Fibroblast of skin of scalp (primary cell): ENCODE measurements around the gene PLXNA4.

ENCODE experiments used
- DNase-seq: peaks from one replicate; pipeline ENCODE4 v3.0.0-alpha.2; 2013

PLXNA4 gene

DNA sequence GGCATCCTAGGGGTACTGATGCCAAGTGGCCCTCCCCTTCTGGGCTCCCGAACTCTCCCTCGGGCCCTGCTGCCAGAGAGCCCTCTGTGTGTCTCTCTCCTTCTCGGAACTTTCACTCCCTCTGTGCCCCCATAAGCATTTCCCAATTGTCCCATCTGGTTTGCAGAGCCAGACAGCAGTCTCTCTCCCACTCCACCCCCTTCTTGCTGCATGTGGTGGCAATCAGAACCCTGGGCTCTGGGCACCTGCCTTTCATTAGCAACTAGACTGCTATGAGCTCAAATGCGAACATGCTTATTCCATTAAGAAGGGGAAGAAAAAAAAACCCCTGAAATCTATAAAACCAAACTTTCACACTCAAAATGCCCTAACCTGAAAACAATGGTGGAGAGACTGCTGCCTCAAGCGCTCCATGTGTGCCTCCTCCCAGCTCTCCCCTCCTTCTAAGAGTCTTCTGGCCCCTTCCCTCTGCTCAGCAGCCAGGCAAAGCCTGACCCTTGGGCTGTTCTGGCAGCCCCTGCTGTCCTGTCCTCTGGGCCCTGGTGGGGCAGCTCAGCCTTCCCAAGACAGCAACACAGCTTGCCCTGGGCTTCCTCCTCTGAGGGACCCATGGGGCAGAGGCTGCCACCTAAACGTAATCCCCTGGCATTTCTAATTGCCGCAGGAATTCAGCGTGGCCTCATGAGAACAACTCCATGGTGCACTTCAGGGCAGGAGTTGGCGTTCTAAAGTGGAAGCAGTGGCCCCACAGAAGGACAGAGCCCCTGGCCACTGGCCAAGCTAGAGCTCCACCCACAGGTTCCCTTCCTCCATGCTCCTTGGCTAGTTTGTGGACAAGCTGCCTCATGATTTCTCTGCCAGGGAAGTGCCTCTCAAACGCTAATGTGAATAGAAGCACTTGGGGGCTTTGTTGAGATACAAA lies 415.4 kb downstream of the PLXNA4 start:
- DNase-seq: peak; percentile 54

DNA sequence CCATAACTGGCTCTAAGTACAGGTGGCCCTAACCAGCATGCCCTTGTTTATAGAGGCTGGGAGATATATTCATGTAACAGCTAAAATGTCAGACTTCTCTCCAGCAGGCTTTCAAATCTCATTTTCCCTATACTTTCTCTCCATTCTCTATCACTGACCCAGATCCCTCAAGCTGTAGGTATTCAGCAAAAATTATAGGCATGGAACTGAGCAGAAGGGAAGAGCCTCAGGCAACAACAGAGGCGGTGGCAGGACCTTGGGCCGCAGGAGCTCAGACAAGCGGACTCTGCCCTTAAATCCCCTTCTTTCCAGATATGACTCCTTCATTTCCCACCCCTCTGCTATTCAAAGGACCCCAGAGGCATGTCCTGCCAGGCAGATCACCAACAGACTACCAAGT lies 417.4 kb downstream of the PLXNA4 start:
- DNase-seq: no peak

DNA sequence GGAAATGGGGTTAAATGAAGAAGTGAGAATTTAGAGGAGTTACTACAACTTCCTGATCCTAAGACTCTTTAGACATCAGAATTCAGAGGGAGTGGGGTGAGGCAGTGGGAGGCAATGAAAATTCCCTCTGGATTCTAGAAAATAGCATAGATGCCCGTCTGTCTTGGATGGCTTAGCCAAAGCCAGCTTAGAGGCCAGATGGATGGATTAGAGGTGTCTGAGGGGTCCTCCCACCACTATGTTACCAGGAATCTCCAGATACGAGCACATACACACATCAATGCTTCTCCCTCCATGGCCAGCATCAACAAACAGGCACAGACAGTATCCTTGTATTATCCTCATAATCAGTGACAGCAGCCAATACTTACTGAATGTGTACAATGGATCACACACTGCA lies 418.1 kb downstream of the PLXNA4 start:
- no peak for DNase-seq

DNA sequence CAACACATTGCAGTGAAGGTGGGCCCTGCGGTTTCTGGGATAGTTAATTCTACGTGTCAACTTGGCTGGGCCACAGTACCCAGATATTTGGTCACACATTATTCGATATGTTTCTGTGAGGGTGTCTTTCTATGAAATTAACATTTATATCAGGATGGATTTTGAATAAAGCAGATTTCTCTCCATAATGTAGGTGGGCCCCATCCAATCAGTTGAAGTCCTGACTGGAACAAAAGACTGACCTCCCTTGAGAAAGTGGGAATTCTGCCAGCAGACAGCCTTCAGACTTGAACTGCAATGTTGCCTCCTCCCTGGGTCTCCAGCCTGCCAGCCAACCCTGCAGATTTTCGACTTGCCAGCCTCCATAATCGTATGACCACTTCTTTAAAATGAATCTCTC lies 420.6 kb downstream of the PLXNA4 start:
- DNase-seq: no peak

DNA sequence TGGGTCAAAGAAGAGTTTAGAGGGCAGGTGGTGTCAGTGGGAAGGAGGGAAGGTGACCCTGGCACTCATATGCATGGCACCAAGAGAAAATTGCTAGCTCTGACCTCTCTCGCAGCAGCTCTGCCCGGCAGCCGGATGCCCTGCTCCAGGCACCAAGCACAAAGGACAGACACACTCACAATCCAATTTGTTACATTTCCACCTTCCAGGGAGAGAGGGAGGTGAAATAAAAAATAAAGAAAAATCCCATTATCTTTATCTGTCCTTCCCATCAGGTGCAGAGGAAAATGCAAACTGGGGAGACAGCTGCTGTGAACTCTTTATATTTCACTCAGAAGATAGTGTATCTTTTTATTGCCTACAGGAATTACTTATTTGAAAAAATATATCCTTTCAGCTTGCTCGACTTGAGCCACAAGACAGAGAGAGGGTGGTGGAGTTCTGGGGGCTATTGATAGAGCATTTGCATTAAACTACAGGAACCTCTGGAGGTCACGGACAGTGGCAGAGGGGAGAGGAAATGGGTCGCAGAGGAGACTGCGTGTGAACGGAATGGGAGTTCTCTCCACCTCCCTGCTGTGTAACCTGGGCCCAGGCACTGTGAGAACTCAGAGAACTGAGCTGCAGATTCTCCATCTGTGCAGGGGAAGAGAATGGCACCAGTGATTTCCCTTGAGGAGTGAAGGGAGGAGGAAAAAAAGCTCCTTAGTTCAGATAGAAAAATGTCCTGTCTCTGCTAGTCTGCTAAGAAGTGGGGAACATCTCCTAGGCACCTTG lies 421.4 kb downstream of the PLXNA4 start:
- DNase-seq: no peak

DNA sequence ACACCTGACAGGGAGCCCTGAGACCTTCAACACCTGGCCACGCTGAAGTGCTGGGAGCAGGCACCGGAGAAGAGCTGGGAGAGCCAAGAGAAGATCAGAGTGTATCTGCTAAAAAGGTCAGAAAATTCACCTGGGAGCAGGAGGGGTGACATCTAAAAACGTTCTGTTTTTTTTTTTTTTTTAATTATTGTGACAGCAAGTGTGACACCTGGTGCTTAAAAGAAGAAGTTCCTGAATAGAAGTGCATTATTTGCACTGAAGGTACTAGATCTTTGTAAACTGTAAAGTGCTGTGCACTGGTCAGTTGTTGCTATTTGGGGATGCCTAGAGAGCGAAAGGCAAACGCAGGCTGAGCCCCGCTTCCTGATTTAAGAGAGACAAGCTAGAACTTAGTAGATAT lies 422.0 kb downstream of the PLXNA4 start:
- no peak for DNase-seq

DNA sequence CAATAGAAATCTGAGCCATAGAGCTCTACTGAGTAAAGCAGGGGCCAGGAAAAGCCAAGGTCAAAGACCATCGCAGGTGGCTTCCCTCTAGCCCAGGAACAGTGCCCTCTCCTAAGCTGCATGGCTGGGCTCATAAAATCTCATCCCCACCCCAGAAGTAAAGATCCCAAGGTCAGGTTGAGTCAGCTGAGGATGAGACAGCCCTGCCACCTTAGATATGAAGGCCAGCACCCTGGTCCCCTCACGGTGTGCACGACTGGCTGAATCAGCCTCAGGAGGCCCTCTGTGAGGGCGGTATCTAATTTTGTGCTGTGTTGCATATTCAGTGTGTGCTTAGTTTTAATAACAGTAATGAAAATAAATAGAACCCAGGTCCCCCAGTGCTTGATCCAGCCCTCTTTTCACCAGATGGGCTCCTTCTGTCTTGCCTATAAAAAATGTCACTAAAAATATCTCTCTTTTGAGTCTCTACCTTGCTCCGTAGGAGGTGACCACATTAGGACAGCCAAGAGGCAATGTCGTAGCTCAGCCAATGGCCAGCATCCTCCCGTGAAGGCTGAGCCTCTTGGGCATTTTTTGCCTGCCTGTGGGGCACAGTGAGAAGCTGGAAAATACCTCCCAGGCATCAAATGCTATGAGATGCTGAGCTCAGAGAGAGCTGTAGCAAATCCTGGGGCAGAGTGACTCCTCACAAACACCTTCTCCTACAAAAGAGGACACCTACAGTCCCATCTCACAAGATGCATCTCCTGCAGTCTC lies 424.0 kb downstream of the PLXNA4 start:
- DNase-seq: no peak

DNA sequence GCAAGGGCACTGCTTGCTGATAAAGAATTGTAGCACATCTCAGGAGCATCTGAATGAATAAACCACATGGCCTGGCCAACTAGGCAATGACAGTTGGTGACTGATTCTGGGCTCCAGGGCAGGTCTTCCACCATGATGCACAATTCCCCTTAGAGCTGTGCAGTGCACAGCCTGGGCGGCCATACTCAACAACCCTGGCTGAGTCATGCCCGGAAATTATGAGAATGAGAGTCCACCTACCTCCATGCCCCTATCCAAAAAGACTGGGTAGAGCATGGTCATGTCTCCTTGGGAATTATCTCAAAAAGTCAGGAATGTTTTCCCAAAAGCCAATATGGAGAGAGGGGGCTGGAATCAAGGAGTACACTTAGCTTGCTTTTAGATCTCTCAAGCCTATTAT lies 425.6 kb downstream of the PLXNA4 start:
- DNase-seq: no peak

DNA sequence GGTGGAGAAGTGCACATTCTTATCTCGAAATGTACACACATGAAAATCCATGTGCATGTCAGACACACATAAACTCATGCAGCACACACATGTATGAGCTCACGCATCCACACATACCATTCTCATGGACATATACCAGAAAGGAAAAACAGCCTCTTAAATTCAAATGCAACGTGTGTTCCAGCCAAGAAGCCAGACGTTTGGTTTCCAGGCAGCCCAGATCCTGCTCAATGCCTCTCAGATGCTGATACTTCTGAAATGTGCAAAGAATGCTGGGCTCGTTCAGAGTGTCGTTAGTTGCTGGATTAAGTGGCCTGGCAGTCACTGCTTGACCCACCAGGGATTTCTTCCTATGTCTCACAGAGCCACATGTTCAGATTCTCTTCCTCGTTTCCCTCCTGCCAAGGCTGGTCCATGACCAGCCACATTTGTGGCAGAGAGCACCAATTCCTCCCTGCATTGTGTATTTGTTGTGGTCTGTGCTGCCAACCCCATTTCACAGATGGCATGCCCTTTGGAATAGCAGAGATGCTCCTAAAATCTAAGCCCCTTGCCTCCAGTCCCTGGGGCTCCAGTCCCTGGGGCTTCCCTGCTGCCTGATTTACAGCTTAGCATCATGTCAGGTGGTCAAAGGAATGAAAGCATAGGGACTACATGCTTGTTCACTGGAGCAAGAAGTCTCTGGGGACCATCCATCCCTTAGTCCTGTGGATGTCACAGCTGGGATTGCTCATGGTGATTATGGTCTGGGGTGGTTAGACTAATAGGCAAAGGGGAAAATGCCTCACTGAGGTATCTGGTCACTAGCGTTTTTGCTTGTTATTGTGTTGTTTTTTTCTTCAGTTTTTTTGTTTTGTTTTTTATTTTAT lies 426.6 kb downstream of the PLXNA4 start:
- DNase-seq: no peak

DNA sequence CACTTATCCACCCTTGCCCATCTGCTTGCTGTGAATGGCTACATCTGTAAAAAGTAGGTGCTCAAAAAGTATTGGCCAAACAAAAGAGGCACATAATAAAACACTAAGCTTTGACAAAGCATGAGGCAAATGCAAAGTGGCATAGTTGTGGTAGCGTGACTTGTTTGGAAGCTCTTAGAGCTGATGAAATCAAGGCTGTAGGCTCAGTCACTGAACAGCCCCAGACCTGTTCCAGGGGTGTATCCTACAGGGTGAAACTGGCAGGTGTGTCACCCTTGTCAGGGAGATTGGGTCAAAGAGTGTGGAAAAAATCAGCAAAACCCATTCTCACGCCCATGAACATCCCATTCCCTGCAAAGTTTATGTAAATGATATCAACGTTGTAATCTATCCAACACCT lies 427.4 kb downstream of the PLXNA4 start:
- DNase-seq: no peak

DNA sequence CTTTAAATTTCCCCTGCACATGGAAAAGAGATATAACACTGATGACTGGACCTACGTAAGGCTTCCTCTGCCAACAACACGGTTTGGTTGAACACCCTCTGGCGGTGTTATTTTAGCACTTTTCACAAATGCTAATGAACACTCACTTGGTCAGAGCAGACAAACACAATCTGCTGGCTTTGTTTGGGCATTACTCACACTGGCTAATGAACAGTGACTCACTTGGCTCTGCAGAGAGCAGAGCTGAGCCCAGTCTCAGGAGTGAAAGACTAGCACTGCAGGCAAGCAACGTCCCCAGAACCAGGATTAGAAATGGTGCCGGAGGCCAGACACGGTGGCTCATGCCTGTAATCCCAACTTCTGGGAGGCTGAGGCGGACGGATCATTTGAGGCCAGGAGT lies 430.8 kb downstream of the PLXNA4 start:
- peak; percentile 83 for DNase-seq

DNA sequence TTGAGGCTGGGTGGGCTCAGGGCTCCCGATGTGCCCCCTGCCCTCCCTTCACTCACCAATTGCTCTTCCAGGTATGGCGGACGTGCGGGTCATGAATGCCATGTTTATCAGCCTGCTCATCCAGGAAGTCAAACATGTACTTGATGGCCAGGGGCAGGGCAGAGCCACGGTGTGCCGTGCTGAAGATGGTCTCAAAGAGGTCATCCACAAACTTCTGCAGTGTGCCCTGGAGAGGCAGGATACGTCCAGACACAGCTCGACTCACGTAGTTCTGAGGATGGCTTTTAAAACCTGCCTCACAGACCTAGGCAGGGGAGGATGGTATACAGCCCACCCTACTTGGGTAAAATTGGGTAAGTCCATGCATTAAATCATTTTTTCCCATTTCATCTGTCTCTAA lies 431.2 kb downstream of the PLXNA4 start:
- no peak for DNase-seq

DNA sequence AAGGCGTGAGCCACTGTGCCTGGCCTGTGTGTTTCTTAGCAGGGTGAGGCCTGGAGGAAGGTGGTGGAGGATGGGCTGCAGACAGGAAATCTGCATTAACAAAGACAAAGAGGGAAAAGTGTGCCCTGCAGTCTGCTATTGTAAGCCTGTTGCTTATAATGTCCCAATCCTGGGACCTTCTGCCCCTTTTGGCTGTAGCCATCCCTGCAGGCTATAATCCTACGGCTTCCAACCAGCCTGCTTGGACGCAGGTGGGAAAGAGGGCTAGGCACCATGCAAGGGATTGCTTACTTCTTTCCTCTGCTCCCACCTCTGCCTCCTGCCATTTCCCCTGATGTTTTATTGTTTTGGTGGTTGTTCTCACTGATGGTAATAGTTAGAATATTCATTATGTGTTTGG lies 434.3 kb downstream of the PLXNA4 start:
- no peak for DNase-seq

DNA sequence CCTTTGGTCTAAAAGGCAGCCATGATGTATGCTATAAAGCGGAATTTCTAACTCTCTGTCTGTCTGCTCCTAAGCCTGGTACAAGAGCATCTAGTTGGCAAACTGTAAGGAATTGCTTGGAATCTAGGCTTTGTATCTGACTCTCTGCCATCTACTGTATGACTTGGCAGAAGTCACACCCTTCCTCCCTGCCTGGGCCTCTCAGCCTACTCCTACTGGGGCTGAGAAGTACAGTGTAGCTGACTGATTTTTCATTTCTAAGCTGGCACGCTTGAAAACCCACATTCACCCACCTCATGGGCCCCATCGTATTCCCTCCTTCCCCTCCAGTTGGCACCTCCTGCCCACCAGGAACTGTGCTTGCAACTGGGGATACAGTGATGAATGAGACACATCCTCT lies 435.2 kb downstream of the PLXNA4 start:
- peak; percentile 13 for DNase-seq

DNA sequence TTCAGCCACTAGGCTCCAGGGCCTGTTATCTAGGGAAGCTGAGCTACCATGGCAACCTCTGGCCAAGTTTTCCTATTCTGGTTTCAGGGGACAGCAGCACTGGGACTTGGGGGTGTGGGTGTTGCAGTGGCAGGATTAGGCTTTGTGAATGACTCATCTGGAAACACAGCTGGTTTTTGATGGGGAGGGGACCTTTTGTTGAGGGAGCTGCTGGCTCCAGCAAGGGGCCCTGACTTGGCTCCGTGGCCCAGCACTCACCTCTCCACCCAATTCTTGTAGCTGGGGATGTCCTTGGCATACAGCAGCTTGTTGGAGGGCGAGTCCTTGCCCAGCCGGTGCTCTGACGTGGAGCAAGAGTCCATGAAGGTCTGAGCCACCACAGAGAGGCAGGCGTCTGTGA lies 435.9 kb downstream of the PLXNA4 start:
- DNase-seq: peak; percentile 23

DNA sequence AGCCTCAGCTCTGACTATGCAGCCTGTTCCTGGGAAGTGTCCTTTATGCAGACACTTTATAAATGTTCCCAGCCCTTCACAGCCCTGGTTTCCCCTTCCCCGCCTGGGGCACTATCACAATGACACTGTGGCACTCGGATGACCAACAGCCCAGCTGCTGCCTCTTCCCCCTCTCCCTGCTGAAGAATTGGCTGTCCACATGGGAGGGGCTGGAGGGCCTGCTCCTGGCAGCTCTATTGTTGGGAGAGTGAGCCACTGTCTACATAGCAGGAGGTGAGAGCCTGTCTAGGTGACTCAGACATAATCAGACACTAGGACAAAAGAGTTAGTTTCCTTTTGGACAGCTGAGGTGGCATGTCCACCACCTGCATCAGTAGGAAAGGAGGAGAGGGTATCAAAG lies 437.5 kb downstream of the PLXNA4 start:
- no peak for DNase-seq

DNA sequence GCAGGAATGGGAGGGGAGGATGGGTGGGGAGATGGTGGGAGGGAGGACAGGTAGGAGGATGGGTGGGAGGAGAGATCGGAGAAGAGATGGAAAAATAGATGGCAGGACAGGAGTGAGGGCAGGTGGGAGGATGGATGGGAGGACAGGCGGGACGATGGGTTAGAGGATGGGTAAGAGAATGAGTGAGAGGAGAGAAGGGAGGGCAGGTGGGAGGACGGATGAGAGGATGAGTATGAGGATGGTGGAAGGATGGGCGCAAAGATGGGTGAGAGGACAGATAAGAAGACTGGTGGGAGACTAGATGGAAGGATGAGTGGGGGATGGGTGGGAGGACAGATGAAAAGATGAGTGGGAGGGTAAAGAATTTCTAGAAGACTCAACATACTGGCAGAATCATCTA lies 438.6 kb downstream of the PLXNA4 start:
- no peak for DNase-seq

DNA sequence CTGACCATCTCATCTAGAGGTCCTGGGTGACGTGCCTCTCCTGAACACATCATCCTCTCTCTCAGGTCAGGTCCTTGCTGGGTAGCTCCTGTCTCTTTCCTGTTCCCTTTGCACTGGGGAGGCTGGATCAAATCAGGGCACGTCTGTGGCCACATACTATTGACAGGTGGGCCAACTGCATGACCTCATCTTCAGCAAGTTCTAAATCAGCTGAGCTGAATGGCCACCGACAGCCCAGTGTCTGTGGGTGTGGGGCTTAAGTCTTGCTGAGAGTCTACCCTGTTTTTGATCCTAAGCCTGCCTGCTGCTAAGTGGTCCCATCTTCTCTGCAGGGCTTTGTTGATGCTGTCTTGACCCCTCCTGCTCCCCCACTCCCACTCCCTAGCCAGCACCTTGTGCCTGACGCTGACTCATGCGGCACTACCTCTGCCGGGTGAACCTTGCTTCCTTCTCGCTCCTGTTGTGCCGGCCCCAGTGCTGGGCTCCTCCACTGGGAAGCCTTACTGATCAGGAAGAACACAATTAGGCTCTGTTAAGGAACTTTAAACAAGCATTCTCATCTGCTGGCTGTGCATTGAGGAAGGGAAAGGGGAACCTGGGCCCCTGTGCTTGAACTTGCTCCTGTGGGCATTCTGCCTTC lies 440.4 kb downstream of the PLXNA4 start:
- DNase-seq: no peak

DNA sequence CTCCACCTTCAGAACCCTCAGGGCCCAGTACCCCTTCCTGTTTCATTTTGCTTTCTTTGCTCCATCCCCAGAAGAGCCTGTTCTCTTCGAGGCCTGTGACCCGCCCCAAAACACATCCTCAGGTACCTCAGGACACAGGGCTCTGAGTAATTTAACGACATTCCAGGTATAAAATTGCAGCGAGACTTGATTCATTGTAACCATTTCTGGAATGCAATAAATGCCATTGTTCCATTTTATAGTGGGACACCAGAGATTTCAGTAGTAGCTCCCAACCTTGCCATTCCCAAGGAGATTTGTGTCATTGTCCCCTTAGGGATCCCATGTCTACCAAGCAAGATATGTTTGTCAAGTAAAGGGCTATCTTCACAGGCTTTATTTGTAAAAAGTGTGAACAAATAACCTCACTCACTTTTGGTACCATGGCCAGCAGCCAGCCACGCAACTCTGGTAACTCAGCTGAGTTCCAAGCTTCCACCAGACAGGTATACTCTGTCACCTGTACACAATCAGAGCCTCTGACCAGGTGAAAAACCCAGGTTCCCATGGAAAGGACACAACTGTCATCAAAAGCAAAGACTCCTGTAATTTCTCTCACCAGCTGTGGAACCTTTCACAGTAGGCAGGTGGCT lies 441.3 kb downstream of the PLXNA4 start:
- DNase-seq: no peak

DNA sequence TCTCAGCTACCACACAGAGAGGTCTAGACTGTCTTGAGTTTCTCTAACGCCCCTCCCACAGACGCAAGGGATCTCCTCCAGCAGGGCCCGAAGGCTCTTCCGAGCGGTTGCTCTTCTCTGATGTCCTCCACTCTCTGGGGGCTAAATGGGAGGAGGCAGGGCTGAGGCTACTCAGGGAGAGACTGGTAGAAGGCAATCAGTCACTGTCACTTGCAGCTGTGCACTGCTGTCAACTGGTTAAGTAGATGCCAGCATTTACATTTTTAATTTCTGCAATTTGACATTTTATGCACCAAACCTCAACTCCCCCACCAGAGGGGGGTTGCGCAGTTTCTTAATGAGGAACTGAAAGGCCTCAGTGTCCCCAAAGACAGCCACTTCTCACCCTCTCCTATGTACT lies 442.8 kb downstream of the PLXNA4 start:
- no peak for DNase-seq

DNA sequence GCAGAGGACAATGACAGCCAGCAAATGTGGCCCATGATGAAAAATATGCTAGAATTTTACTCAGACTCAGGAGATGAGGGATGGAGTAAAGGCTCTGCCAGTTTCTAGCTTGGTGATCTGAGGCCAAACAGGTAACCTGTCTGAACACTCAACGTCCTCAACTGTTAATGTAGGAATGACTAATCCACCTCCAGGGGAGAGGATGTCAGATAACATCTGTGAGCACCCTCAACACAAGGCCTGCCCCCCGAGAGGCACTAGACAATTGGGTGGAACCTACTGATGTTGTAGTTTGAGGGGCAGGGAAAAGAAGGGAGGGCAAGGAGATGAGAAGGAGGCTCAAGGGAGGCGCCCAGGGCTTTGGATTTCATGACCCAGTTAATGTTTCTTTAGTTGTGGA lies 445.1 kb downstream of the PLXNA4 start:
- no peak for DNase-seq
